ENCODE results near the gene LRPPRC.

LRPPRC gene

GRCh38 chr2:43882312-43882711 is 113.5 kb downstream of the LRPPRC start:
- Histone ChIP-seq H3K27me3 (ENCODE audit: low read length) (no peaks in the 10 kb centered on the region), H3K79me2 (ENCODE audit: insufficient read depth, low read length) (no peaks in the 10 kb centered on the region), H3K4me2 (ENCODE audit: low read depth, low read length, poor library complexity, severe bottlenecking) (no peak overlapping the region), H3K4me3 (ENCODE audit: insufficient read depth, low read length, poor library complexity, severe bottlenecking) (no peak overlapping the region), H4K20me1 (ENCODE audit: low read depth, low read length) (no peaks in the 10 kb centered on the region), H3K27ac (ENCODE audit: low read depth, low read length) (no peak overlapping the region), H3K9me3 (ENCODE audit: insufficient read depth, low read length) (no peaks in the 10 kb centered on the region), H2AFZ (ENCODE audit: low read depth, low read length, severe bottlenecking) (no peak overlapping the region), H3F3A (ENCODE audit: insufficient read depth) (no peaks in the 10 kb centered on the region), H3K9me2 (replicated peaks; ENCODE audit: insufficient read depth, low read length) (no peaks in the 10 kb centered on the region), H3K9ac (ENCODE audit: low read length) (no peak overlapping the region), H3K36me3 (ENCODE audit: low read length) (no peaks in the 10 kb centered on the region)
- TF ChIP-seq EZH2phosphoT487 (conservative IDR thresholded peaks at IDR 0.05; ENCODE audit: low read length) (no peak), CTCF (IDR thresholded peaks at IDR 0.05; ENCODE audit: insufficient read depth, low read length, poor library complexity, severe bottlenecking) (no peak)

GRCh38 chr2:43880952-43881351 is 114.8 kb downstream of the LRPPRC start:
- no peaks in the 10 kb centered on the region for H3K27me3 ChIP-seq (ENCODE audit: low read length)
- H3F3A ChIP-seq (ENCODE audit: insufficient read depth), result no peaks in the 10 kb centered on the region
- no peak overlapping the region for H2AFZ ChIP-seq (ENCODE audit: low read depth, low read length, severe bottlenecking)
- no peaks in the 10 kb centered on the region for H4K20me1 ChIP-seq (ENCODE audit: low read depth, low read length)
- TF ChIP-seq EZH2phosphoT487 (conservative IDR thresholded peaks at IDR 0.05; ENCODE audit: low read length) (no peak), CTCF (IDR thresholded peaks at IDR 0.05; ENCODE audit: insufficient read depth, low read length, poor library complexity, severe bottlenecking) (no peak)
- H3K9me2 ChIP-seq (replicated peaks; ENCODE audit: insufficient read depth, low read length), result no peaks in the 10 kb centered on the region
- H3K9me3 ChIP-seq (ENCODE audit: insufficient read depth, low read length), result no peaks in the 10 kb centered on the region
- H3K4me3 ChIP-seq (ENCODE audit: insufficient read depth, low read length, poor library complexity, severe bottlenecking), result no peak overlapping the region
- H3K9ac ChIP-seq (ENCODE audit: low read length), result no peak overlapping the region
- H3K4me2 ChIP-seq (ENCODE audit: low read depth, low read length, poor library complexity, severe bottlenecking), result no peak overlapping the region
- no peaks in the 10 kb centered on the region for H3K36me3 ChIP-seq (ENCODE audit: low read length)
- H3K79me2 ChIP-seq (ENCODE audit: insufficient read depth, low read length), result no peaks in the 10 kb centered on the region
- H3K27ac ChIP-seq (ENCODE audit: low read depth, low read length), result no peak overlapping the region

GRCh38 chr2:43880471-43880870 is 115.3 kb downstream of the LRPPRC start:
- no peaks in the 10 kb centered on the region for H3K9me3 ChIP-seq (ENCODE audit: insufficient read depth, low read length)
- no peak overlapping the region for H3K9ac ChIP-seq (ENCODE audit: low read length)
- no peak overlapping the region for H3K27ac ChIP-seq (ENCODE audit: low read depth, low read length)
- no peaks in the 10 kb centered on the region for H3K36me3 ChIP-seq (ENCODE audit: low read length)
- no peaks in the 10 kb centered on the region for H3K79me2 ChIP-seq (ENCODE audit: insufficient read depth, low read length)
- no peaks in the 10 kb centered on the region for H3K9me2 ChIP-seq (replicated peaks; ENCODE audit: insufficient read depth, low read length)
- TF ChIP-seq CTCF (IDR thresholded peaks at IDR 0.05; ENCODE audit: insufficient read depth, low read length, poor library complexity, severe bottlenecking), result no peak
- H3F3A ChIP-seq (ENCODE audit: insufficient read depth), result no peaks in the 10 kb centered on the region
- no peak overlapping the region for H3K4me2 ChIP-seq (ENCODE audit: low read depth, low read length, poor library complexity, severe bottlenecking)
- no peaks in the 10 kb centered on the region for H3K27me3 ChIP-seq (ENCODE audit: low read length)
- H3K4me3 ChIP-seq (ENCODE audit: insufficient read depth, low read length, poor library complexity, severe bottlenecking), result no peak overlapping the region
- no peak overlapping the region for H2AFZ ChIP-seq (ENCODE audit: low read depth, low read length, severe bottlenecking)
- no peaks in the 10 kb centered on the region for H4K20me1 ChIP-seq (ENCODE audit: low read depth, low read length)

- TF ChIP-seq EZH2phosphoT487 (conservative IDR thresholded peaks at IDR 0.05; ENCODE audit: low read length) (no peak), CTCF (IDR thresholded peaks at IDR 0.05; ENCODE audit: insufficient read depth, low read length, poor library complexity, severe bottlenecking) (no peak)
- H4K20me1 ChIP-seq (ENCODE audit: low read depth, low read length), result no peaks in the 10 kb centered on the region
- no peaks in the 10 kb centered on the region for H3F3A ChIP-seq (ENCODE audit: insufficient read depth)
- no peak overlapping the region for H3K4me3 ChIP-seq (ENCODE audit: insufficient read depth, low read length, poor library complexity, severe bottlenecking)
- no peaks in the 10 kb centered on the region for H3K9me3 ChIP-seq (ENCODE audit: insufficient read depth, low read length)
- H3K79me2 ChIP-seq (ENCODE audit: insufficient read depth, low read length), result no peaks in the 10 kb centered on the region
- H3K9me2 ChIP-seq (replicated peaks; ENCODE audit: insufficient read depth, low read length), result no peaks in the 10 kb centered on the region
- H3K27me3 ChIP-seq (ENCODE audit: low read length), result no peaks in the 10 kb centered on the region
- no peak overlapping the region for H3K9ac ChIP-seq (ENCODE audit: low read length)
- H3K27ac ChIP-seq (ENCODE audit: low read depth, low read length), result no peak overlapping the region
- no peak overlapping the region for H2AFZ ChIP-seq (ENCODE audit: low read depth, low read length, severe bottlenecking)
- no peak overlapping the region for H3K4me2 ChIP-seq (ENCODE audit: low read depth, low read length, poor library complexity, severe bottlenecking)
- H3K36me3 ChIP-seq (ENCODE audit: low read length), result no peaks in the 10 kb centered on the region
These were observed 116.5 kb downstream of the LRPPRC start for GRCh38 chr2:43879261-43879660.
